Body of pancreas (tissue), 4 donors: Measurements from ENCODE around the gene ZNF57. TPM values are rescaled to one million over a fixed set of nuclear protein-coding genes. Genes with fewer than 3 reads are reported as not detected.

Experiments used
- ATAC-seq: fragments of 150-250 bp; one replicate; pipeline ENCODE4 v1.9.1; 2016
- DNase-seq, 4 donors: peaks; one replicate each; pipeline ENCODE4 v3.0.0-alpha.2; 2019
- H3K27ac ChIP-seq, 4 donors: fragments of 200-600 bp; sonication (generic); 1 replicate in 3 of 4; 2 replicates in 1 of 4; pipeline versions ENCODE4 v1.5.1 to v1.6.1; 2016 to 2019; ENCODE audit warnings: mild to moderate bottlenecking in 1 of 4, mixed read lengths in 1 of 4, moderate library complexity in 1 of 4
- H3K27me3 ChIP-seq, 2 donors: fragments of 200-600 bp; sonication (generic); one replicate each; pipeline ENCODE4 v1.6.0; 2016; ENCODE audit warnings: mild to moderate bottlenecking in 1 of 2
- H3K36me3 ChIP-seq, 2 donors: fragments of 200-600 bp; sonication (generic); replicated peaks in 1 of 2; 2 replicates each; pipeline ENCODE4 v1.5.1; 2016; ENCODE audit warnings: low read depth in 2 of 2; ENCODE audit not compliant: insufficient read depth in 1 of 2
- H3K4me1 ChIP-seq: fragments of 200-600 bp; sonication (generic); one replicate; pipeline ENCODE4 v1.6.0; 2016
- H3K4me3 ChIP-seq, 2 donors: fragments of 200-600 bp; sonication (generic); 1 replicate in 1 of 2; 2 replicates in 1 of 2; pipeline ENCODE4 v1.5.1; 2016 to 2019
- H3K9me3 ChIP-seq, 3 donors: fragments of 200-600 bp; sonication (generic); 1 replicate in 2 of 3; 2 replicates in 1 of 3; pipeline ENCODE4 v1.5.1; 2016
- CTCF ChIP-seq, 7 experiments: fragments of 450-650 bp in 4 of 7; fragments of 200-600 bp in 3 of 7; sonication (generic) in 3 of 7; IDR thresholded peaks; one replicate each; pipeline ENCODE4 v1.5.1; 2016 to 2019; ENCODE audit warnings: antibody characterized with exemption in 7 of 7
- POLR2A ChIP-seq, 3 donors: fragments of 450-650 bp; IDR thresholded peaks; one replicate each; pipeline ENCODE4 v1.6.1; 2016; ENCODE audit warnings: antibody characterized with exemption in 3 of 3, mild to moderate bottlenecking in 2 of 3
- WGBS, 2 donors: methylation state at CpG; one replicate each; pipeline ENCODE4 v1.1.5; 2017; 5-methylcytosine and 5-hydroxymethylcytosine counted together
- intact Hi-C: fragments of 100-400 bp; cut with DNase I; formaldehyde crosslinking; loops from one replicate; pipeline ENCODE4 v1.15.1; 2023
- total RNA-seq, 2 donors: library from RNA; depleted of rRNA; stranded (reverse); fragments of >200 nt; gene quantifications; one replicate each; pipeline ENCODE4 v1.1.0, GENCODE V29; 2016

Gene ZNF57
- total RNA-seq, 2 donors from 2014 or later, result 0.33 to 2.3 TPM

GRCh38 chr19:2942928-2943640 is 42.4 kb downstream of the ZNF57 start:
- WGBS, 2 donors, result 70 to 79% methylated on average over 14 of the region's 14 CpGs
- Histone ChIP-seq H3K9me3 (no peaks in the 10 kb centered on the region), H3K4me1 (peaks cover 16% of the 10 kb centered on the region), H3K36me3 (no peaks in the 10 kb centered on the region), H3K27ac (no peak overlapping the region), H3K4me3 (no peak overlapping the region), H3K27me3 (no peaks in the 10 kb centered on the region)
- ATAC-seq, result no peak
- DNase-seq, result no peak
- TF ChIP-seq POLR2A (IDR thresholded peaks at IDR 0.05), result no peak
- TF ChIP-seq CTCF (IDR thresholded peaks at IDR 0.05), result no peak
- intact Hi-C loops, result no loop called here

- 0 to 3% methylated on average over 11 to 23 of the region's 23 CpGs for WGBS, 2 donors
- TF ChIP-seq CTCF (IDR thresholded peaks at IDR 0.05) (no peak), POLR2A (IDR thresholded peaks at IDR 0.05) (no peak)
- Histone ChIP-seq H3K36me3 (no peaks in the 10 kb centered on the region), H3K4me3 (peak overlapping the region; percentile 57 to 76), H3K9me3 (no peaks in the 10 kb centered on the region), H3K27me3 (no peaks in the 10 kb centered on the region), H3K4me1 (peaks cover 23% of the 10 kb centered on the region), H3K27ac (peak overlapping the region; percentile 44 to 97 (median 81))
- intact Hi-C loops, result no loop called here
- ATAC-seq (no peak), DNase-seq (no peak)
These were observed 43.7 kb downstream of the ZNF57 start for GRCh38 chr19:2944403-2944774.

- Histone ChIP-seq H3K27ac (peak within 1 kb of the TSS; percentile 58 to 97 (median 86)), H3K4me3 (peak within 1 kb of the TSS; percentile 57 to 76), H3K4me1 (peaks cover 26% of the 10 kb centered on the region), H3K36me3 (no peaks in the 10 kb centered on the region), H3K27me3 (no peaks in the 10 kb centered on the region), H3K9me3 (no peaks in the 10 kb centered on the region)
- intact Hi-C loops, result loop anchor here (5.0 kb wide), 1 partner anchor 48 kb away; no protein-coding TSS in a partner anchor
- peak; percentile 99 to 100 (median 99) for DNase-seq
- ATAC-seq, result peak; percentile 99
- TF ChIP-seq CTCF (IDR thresholded peaks at IDR 0.05) (peak in 4 of 7 experiments; percentile 27 to 36 (median 28)), POLR2A (IDR thresholded peaks at IDR 0.05) (peak; percentile 63 to 80 (median 79))
- 0 to 1% methylated on average over 2 to 72 of the region's 74 CpGs for WGBS, 2 donors
These were observed 44.2 kb downstream of the ZNF57 start, which contains the start of gene ZNF77 for GRCh38 chr19:2944775-2945574. ZNF77 (minus strand) TSS chr19:2944971; CDS start chr19:2944840, 131 bp downstream.

GRCh38 chr19:2945575-2946184 is 45.0 kb downstream of the ZNF57 start:
- TF ChIP-seq CTCF (IDR thresholded peaks at IDR 0.05) (no peak), POLR2A (IDR thresholded peaks at IDR 0.05) (no peak)
- Histone ChIP-seq H3K4me1 (peaks cover 26% of the 10 kb centered on the region), H3K4me3 (peak overlapping the region in 1 of 2 donors; percentile 57), H3K9me3 (no peaks in the 10 kb centered on the region), H3K27me3 (no peaks in the 10 kb centered on the region), H3K36me3 (no peaks in the 10 kb centered on the region), H3K27ac (peak overlapping the region; percentile 58 to 97 (median 86))
- intact Hi-C loops, result loop anchor here (5.0 kb wide), 1 partner anchor 48 kb away; no protein-coding TSS in a partner anchor
- WGBS, 2 donors, result 34 to 58% methylated on average over 8 to 17 of the region's 17 CpGs
- no peak for ATAC-seq
- no peak for DNase-seq
